Activated CD8-positive, alpha-beta memory T cell treated with anti-CD3 and anti-CD28 coated beads for 36 hours (primary cell): ENCODE results near the gene SRP54. TPM values are rescaled to one million over a fixed set of nuclear protein-coding genes. Genes with fewer than 3 reads are reported as not detected.

Experiments used
- CTCF ChIA-PET: fragments of 350-600 bp; sonication (Branson Sonifier 250); formaldehyde crosslinking; loops from one replicate; lab custom pipeline; 2021; ENCODE audit warnings: antibody characterized with exemption; lab: Charles Lee
- POLR2A ChIA-PET: fragments of 350-600 bp; sonication (Branson Sonifier 250); formaldehyde crosslinking; loops from one replicate; lab custom pipeline; 2021; ENCODE audit warnings: antibody characterized with exemption; lab: Charles Lee
- total RNA-seq, 2 experiments: library from RNA; stranded (reverse); gene quantifications; one replicate each; pipeline ENCODE4 v1.2.3, GENCODE V29; 2021

Gene SRP54
- total RNA-seq: 10 to 100 TPM; 72.4 to 74.1 TPM

GRCh38 chr14:34982421-34983147, at the start of gene SRP54:
Gene SRP54 (plus strand): TSS chr14:34982992. CDS start chr14:34996710, 13,718 bp downstream.
- POLR2A ChIA-PET: interaction anchor here (0.5 to 3.2 kb wide), 6 partner anchors 52 to 422 kb away, joined by 4 to 32 read pairs (median 12); partner anchors contain the start of genes BAZ1A, FAM177A1 and NFKBIA
- CTCF ChIA-PET: interaction anchor here (0.7 to 1.3 kb wide), 2 partner anchors 105 to 109 kb away, joined by 3 to 4 read pairs; no protein-coding TSS in a partner anchor

- ChIA-PET POLR2A (no interaction called here), CTCF (no interaction called here)
Observed at GRCh38 chr14:34933301-34933700, 49.5 kb upstream of the SRP54 start.

- CTCF ChIA-PET: interaction anchor here (0.9 kb wide), 1 partner anchor 46 kb away, joined by 3 read pairs; no protein-coding TSS in a partner anchor
- POLR2A ChIA-PET: interaction anchor here (1.0 kb wide), 1 partner anchor 60 kb away, joined by 3 read pairs; the partner anchor contains the start of gene BAZ1A
Observed at GRCh38 chr14:34935488-34935887, 47.3 kb upstream of the SRP54 start.

GRCh38 chr14:34937442-34937841, 45.4 kb upstream of the SRP54 start:
- CTCF ChIA-PET: no interaction called here

DNA sequence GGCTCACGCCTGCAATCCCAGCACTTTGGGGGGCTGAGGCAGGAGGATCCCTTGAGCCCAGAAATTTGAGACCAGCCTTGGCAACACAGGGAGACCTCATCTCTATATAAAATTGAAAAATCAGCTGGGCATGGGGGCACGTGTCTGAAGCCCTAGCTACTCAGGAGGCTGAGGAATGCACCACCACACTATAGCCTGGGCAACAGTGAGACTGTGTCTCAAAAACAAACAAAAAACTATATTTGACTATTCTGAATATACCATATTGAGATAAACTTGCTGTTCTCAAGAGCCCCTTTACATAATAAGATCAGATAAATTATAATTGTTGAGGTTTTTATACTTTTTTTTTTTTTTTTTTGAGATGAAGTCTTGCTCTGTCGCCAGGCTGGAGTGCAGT, 44.9 kb upstream of the SRP54 start:
- CTCF ChIA-PET: no interaction called here
- POLR2A ChIA-PET: no interaction called here

More at GRCh38 chr14:34937442-34937841, 45.4 kb upstream of the SRP54 start:
- POLR2A ChIA-PET: no interaction called here

DNA sequence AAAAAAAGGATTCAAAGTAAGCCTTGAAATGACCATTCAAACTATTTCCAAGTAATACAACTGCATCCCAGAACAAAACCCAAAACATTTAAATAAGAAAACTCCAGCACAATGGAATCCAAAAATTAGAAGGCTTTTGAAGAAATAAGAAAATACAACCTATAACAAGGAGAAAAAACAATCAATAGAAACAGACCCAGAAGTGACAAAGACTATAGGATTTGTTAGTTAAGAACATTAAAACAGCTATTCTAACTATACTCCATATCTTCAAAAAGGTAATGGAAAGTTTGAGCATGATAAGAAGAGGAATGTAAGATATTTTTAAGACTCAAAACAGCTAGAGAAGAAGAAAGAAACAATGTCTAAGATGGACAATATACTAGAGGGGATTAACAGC, 39.3 kb upstream of the SRP54 start:
- POLR2A ChIA-PET: no interaction called here
- CTCF ChIA-PET: no interaction called here

- CTCF ChIA-PET: no interaction called here
- POLR2A ChIA-PET: interaction anchor here (0.6 kb wide), 1 partner anchor 461 kb away, joined by 5 read pairs; no protein-coding TSS in a partner anchor
Observed at GRCh38 chr14:34944744-34945143, 38.0 kb upstream of the SRP54 start.

GRCh38 chr14:34946699-34947098, 36.1 kb upstream of the SRP54 start:
- ChIA-PET POLR2A (no interaction called here), CTCF (interaction anchor here (0.6 kb wide), 2 partner anchors 12 to 316 kb away, joined by 3 to 5 read pairs; no protein-coding TSS in a partner anchor)

GRCh38 chr14:34951286-34951685, 31.5 kb upstream of the SRP54 start:
- ChIA-PET POLR2A (no interaction called here), CTCF (interaction anchor here (0.7 kb wide), 1 partner anchor 22 kb away, joined by 3 read pairs; no protein-coding TSS in a partner anchor)

- POLR2A ChIA-PET: no interaction called here
- CTCF ChIA-PET: no interaction called here
Observed at GRCh38 chr14:34956931-34957330, 25.9 kb upstream of the SRP54 start.

GRCh38 chr14:34957771-34958286, 25.0 kb upstream of the SRP54 start:
- CTCF ChIA-PET: no interaction called here

DNA sequence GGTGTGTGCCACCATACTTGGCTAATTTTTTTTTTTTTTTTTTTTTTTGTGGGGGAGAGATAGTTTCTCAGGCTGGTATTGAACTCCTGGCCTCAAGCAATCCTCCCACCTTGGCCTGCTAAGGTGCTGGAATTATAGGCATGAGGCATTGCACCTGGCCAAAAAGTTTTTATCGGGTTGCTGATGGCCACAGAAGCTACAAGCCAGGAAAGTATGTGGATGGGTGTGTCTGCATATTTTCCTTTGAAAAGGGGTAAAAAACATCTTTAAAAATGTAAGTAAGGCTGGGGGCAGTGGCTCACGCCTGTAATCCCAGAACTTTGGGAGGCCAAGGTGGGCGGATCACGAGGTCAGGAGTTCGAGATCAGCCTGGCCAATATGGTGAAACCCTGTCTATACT, 20.7 kb upstream of the SRP54 start:
- ChIA-PET POLR2A (interaction anchor here (0.6 to 0.7 kb wide), 2 partner anchors 151 to 261 kb away, joined by 3 to 8 read pairs; no protein-coding TSS in a partner anchor), CTCF (interaction anchor here (0.7 kb wide), 1 partner anchor 171 kb away, joined by 5 read pairs; no protein-coding TSS in a partner anchor)

More at GRCh38 chr14:34957771-34958286, 25.0 kb upstream of the SRP54 start:
- POLR2A ChIA-PET: no interaction called here

GRCh38 chr14:34964977-34965764, 17.6 kb upstream of the SRP54 start:
- CTCF ChIA-PET: no interaction called here
- POLR2A ChIA-PET: interaction anchor here (0.5 kb wide), 1 partner anchor 34 kb away, joined by 3 read pairs; no protein-coding TSS in a partner anchor

DNA sequence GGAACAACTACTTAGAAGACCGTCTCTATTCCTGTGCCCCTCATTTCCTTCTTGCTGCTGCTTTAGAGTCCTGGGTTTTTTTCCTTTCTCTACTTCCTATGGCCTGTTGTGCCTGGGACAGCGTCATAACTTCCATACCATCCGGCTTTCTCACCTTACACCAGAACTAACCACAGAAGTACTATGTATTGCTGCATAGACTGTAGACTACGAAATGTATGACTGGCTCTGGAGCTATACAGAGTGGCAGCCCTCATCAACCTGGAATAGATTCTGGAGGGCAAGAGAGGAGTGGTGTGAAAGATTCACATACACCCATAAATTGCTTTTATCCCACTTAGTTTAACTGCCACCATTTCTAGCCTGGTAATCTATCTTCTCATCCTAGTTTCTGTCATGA, 16.9 kb upstream of the SRP54 start:
- ChIA-PET POLR2A (no interaction called here), CTCF (no interaction called here)

- POLR2A ChIA-PET: no interaction called here
- CTCF ChIA-PET: no interaction called here
Observed at GRCh38 chr14:34966413-34966812, 16.4 kb upstream of the SRP54 start.

- ChIA-PET CTCF (interaction anchor here (0.6 kb wide), 1 partner anchor 31 kb away, joined by 3 read pairs; no protein-coding TSS in a partner anchor), POLR2A (no interaction called here)
Observed at GRCh38 chr14:34970665-34971064, 12.1 kb upstream of the SRP54 start.

GRCh38 chr14:34971381-34971780, 11.4 kb upstream of the SRP54 start:
- POLR2A ChIA-PET: no interaction called here

GRCh38 chr14:34971801-34972200, 11.0 kb upstream of the SRP54 start:
- ChIA-PET POLR2A (no interaction called here), CTCF (no interaction called here)

More at GRCh38 chr14:34971381-34971780, 11.4 kb upstream of the SRP54 start:
- CTCF ChIA-PET: no interaction called here

DNA sequence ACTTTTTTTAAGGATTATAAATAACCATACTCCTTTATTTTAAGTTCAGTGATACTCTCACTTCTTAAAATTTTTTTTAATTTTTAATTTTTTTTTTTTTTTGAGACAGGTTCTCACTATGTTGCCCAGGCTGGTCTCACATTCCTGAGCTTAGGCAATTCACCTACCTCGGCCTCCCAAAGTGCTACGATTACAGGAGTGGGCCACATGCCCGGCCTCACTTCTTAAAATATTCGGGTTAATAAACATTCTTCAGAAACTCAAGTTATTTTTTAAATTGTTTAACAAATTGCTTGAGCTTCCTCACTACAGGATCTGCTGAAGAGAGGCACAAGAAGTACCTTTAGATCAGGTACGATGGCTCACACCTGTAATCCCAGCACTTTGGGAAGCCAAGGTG, 4.3 kb upstream of the SRP54 start:
- POLR2A ChIA-PET: no interaction called here
- CTCF ChIA-PET: no interaction called here
